ENCODE results near the gene KRCC1.

DNA sequence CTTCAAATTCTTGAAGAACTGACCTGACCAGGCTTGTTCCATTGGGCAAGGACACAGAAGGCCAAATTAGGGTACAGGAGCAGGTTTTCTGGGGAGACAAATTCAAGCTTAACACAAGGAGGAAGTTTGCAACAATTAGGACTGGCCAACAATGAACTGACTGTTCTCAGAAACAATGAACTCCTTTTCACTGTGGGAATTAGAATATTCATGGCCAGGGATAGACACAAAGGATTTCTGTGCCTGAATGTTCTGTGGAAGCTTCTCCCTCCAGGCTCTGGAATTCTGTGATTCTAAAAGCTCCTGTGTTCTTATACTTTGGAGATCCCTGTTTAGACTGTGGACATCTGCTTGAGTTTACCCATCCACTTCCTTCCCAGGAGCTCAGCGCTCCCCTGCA, 27.2 kb upstream of the KRCC1 start:
- TF ChIP-seq EZH2 (IDR thresholded peaks at IDR 0.05; ENCODE audit: borderline replicate concordance, insufficient read depth, low read length, poor library complexity, severe bottlenecking) (no peak), SMC3 (conservative IDR thresholded peaks at IDR 0.05; ENCODE audit: poor library complexity) (no peak), EP300 (conservative IDR thresholded peaks at IDR 0.05; ENCODE audit: poor library complexity, severe bottlenecking) (no peak), TAF1 (IDR thresholded peaks at IDR 0.05; ENCODE audit: low read depth) (no peak), POLR2AphosphoS5 (IDR thresholded peaks at IDR 0.05) (no peak), RAD21 (conservative IDR thresholded peaks at IDR 0.05) (no peak)
- TF ChIP-seq, protein P1, sequence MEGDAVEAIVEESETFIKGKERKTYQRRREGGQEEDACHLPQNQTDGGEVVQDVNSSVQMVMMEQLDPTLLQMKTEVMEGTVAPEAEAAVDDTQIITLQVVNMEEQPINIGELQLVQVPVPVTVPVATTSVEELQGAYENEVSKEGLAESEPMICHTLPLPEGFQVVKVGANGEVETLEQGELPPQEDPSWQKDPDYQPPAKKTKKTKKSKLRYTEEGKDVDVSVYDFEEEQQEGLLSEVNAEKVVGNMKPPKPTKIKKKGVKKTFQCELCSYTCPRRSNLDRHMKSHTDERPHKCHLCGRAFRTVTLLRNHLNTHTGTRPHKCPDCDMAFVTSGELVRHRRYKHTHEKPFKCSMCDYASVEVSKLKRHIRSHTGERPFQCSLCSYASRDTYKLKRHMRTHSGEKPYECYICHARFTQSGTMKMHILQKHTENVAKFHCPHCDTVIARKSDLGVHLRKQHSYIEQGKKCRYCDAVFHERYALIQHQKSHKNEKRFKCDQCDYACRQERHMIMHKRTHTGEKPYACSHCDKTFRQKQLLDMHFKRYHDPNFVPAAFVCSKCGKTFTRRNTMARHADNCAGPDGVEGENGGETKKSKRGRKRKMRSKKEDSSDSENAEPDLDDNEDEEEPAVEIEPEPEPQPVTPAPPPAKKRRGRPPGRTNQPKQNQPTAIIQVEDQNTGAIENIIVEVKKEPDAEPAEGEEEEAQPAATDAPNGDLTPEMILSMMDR (IDR thresholded peaks at IDR 0.05; ENCODE audit: poor library complexity, severe bottlenecking) = no peak
- TF ChIP-seq, protein P2, sequence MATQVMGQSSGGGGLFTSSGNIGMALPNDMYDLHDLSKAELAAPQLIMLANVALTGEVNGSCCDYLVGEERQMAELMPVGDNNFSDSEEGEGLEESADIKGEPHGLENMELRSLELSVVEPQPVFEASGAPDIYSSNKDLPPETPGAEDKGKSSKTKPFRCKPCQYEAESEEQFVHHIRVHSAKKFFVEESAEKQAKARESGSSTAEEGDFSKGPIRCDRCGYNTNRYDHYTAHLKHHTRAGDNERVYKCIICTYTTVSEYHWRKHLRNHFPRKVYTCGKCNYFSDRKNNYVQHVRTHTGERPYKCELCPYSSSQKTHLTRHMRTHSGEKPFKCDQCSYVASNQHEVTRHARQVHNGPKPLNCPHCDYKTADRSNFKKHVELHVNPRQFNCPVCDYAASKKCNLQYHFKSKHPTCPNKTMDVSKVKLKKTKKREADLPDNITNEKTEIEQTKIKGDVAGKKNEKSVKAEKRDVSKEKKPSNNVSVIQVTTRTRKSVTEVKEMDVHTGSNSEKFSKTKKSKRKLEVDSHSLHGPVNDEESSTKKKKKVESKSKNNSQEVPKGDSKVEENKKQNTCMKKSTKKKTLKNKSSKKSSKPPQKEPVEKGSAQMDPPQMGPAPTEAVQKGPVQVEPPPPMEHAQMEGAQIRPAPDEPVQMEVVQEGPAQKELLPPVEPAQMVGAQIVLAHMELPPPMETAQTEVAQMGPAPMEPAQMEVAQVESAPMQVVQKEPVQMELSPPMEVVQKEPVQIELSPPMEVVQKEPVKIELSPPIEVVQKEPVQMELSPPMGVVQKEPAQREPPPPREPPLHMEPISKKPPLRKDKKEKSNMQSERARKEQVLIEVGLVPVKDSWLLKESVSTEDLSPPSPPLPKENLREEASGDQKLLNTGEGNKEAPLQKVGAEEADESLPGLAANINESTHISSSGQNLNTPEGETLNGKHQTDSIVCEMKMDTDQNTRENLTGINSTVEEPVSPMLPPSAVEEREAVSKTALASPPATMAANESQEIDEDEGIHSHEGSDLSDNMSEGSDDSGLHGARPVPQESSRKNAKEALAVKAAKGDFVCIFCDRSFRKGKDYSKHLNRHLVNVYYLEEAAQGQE (IDR thresholded peaks at IDR 0.05; ENCODE audit: borderline replicate concordance) = no peak
